Type B pancreatic cell (in vitro differentiated cells): ENCODE data around the gene BTBD9. TPM values are rescaled to one million over a fixed set of nuclear protein-coding genes. Genes with fewer than 3 reads are reported as not detected.

Experiments used
- DNase-seq: peaks from one replicate; pipeline ENCODE4 v3.0.0; 2021; ENCODE audit warnings: mixed read lengths; ENCODE audit not compliant: unreplicated experiment; ENCODE audit errors: extremely low spot score
- H3K27ac Mint-ChIP-seq: 2 replicates; pipeline ENCODE4 v1.8.0; 2021; ENCODE audit warnings: mild to moderate bottlenecking, mixed read lengths
- H3K27me3 Mint-ChIP-seq: 2 replicates; pipeline ENCODE4 v1.8.0; 2021; ENCODE audit warnings: mixed read lengths
- H3K36me3 Mint-ChIP-seq: 2 replicates; pipeline ENCODE4 v1.8.0; 2021; ENCODE audit warnings: mixed read lengths
- H3K4me1 Mint-ChIP-seq: one replicate; pipeline ENCODE4 v1.8.0; 2021; ENCODE audit warnings: mixed read lengths; ENCODE audit not compliant: unreplicated experiment
- H3K4me3 Mint-ChIP-seq: 2 replicates; pipeline ENCODE4 v1.8.0; 2021; ENCODE audit warnings: mild to moderate bottlenecking, mixed read lengths
- H3K9me3 Mint-ChIP-seq: 2 replicates; pipeline ENCODE4 v1.8.0; 2021; ENCODE audit warnings: mixed read lengths
- CTCF ChIP-seq: fragments of 200-600 bp; sonication (generic); conservative IDR thresholded peaks from 2 replicates; pipeline ENCODE4 v1.5.0; 2021; ENCODE audit warnings: antibody characterized with exemption, mild to moderate bottlenecking
- total RNA-seq: library from RNA; stranded (reverse); gene quantifications from 2 replicates; pipeline ENCODE4 v1.2.1, GENCODE V29; 2021; ENCODE audit warnings: low replicate concordance

Gene BTBD9
- total RNA-seq, 1 donor from 2014 or later = 14.9 TPM

- no peaks in the 10 kb centered on the region for H3K9me3 Mint-ChIP-seq
- no peak for TF ChIP-seq CTCF
- peaks cover 25% of the 10 kb centered on the region for H3K4me1 Mint-ChIP-seq
- DNase-seq = no peak
- no peaks in the 10 kb centered on the region for H3K36me3 Mint-ChIP-seq
- no peak overlapping the region for H3K27ac Mint-ChIP-seq
- H3K4me3 Mint-ChIP-seq = no peak overlapping the region
- peaks cover 6% of the 10 kb centered on the region for H3K27me3 Mint-ChIP-seq
Observed at GRCh38 chr6:38346291-38347079, 293.2 kb downstream of the BTBD9 start.

- Mint-ChIP-seq H3K9me3 (no peaks in the 10 kb centered on the region), H3K4me1 (peaks cover 18% of the 10 kb centered on the region), H3K4me3 (no peak overlapping the region), H3K27ac (no peak overlapping the region), H3K27me3 (no peaks in the 10 kb centered on the region), H3K36me3 (no peaks in the 10 kb centered on the region)
- no peak for TF ChIP-seq CTCF
- DNase-seq = no peak
Observed at GRCh38 chr6:38345586-38345985, 294.1 kb downstream of the BTBD9 start.

GRCh38 chr6:38341496-38341895, 298.2 kb downstream of the BTBD9 start:
- Mint-ChIP-seq H3K27me3 (no peaks in the 10 kb centered on the region), H3K9me3 (no peaks in the 10 kb centered on the region), H3K36me3 (no peaks in the 10 kb centered on the region), H3K4me1 (peaks cover 11% of the 10 kb centered on the region), H3K27ac (no peak overlapping the region), H3K4me3 (no peak overlapping the region)
- DNase-seq = no peak
- TF ChIP-seq CTCF = no peak

- no peaks in the 10 kb centered on the region for H3K36me3 Mint-ChIP-seq
- no peaks in the 10 kb centered on the region for H3K27me3 Mint-ChIP-seq
- H3K4me1 Mint-ChIP-seq = no peaks in the 10 kb centered on the region
- H3K27ac Mint-ChIP-seq = no peak overlapping the region
- no peaks in the 10 kb centered on the region for H3K9me3 Mint-ChIP-seq
- no peak for TF ChIP-seq CTCF
- no peak overlapping the region for H3K4me3 Mint-ChIP-seq
- DNase-seq = no peak
Observed at GRCh38 chr6:38339914-38340313, 299.8 kb downstream of the BTBD9 start.

- Mint-ChIP-seq H3K36me3 (peaks cover 7% of the 10 kb centered on the region), H3K4me3 (no peak overlapping the region), H3K27ac (no peak overlapping the region), H3K9me3 (peaks cover 7% of the 10 kb centered on the region), H3K4me1 (no peaks in the 10 kb centered on the region), H3K27me3 (no peaks in the 10 kb centered on the region)
- peak; percentile 42 for TF ChIP-seq CTCF
- DNase-seq = no peak
Observed at GRCh38 chr6:38337819-38338465, 301.8 kb downstream of the BTBD9 start.
